Pancreas (tissue), 10 donors: ENCODE results near the gene HOXC10. TPM values are rescaled to one million over a fixed set of nuclear protein-coding genes. Genes with fewer than 3 reads are reported as not detected.

Experiments used
- ATAC-seq, 4 donors: fragments of 200-7000 bp; cut with Tn5 transposase; one replicate each; pipeline versions ENCODE4 v1.8.0 to v1.9.1; 2020; ENCODE audit warnings: mild to moderate bottlenecking in 4 of 4, moderate library complexity in 4 of 4
- DNase-seq, 6 donors: peaks; one replicate each; pipeline ENCODE4 v3.0.0-alpha.2; 2020
- FAIRE-seq: peaks from 2 replicates; lab custom pipeline; 2012; peaks lifted over from hg19 to GRCh38; lab: Jason Lieb, UNC
- H3K27ac ChIP-seq, 4 donors: fragments of 200-600 bp; sonication (generic); 1 replicate in 3 of 4; 2 replicates in 1 of 4; pipeline versions ENCODE4 v1.5.0 to v1.8.0; 2020
- H3K27me3 ChIP-seq, 4 donors: fragments of 200-600 bp; one replicate each; pipeline ENCODE4 v1.8.0; 2021
- H3K36me3 ChIP-seq, 3 donors: fragments of 200-600 bp; sonication (generic) in 1 of 3; one replicate each; pipeline versions ENCODE4 v1.5.0 to v1.8.0; 2020 to 2021
- H3K4me1 ChIP-seq, 3 donors: fragments of 200-600 bp; one replicate each; pipeline ENCODE4 v1.8.0; 2021
- H3K4me3 ChIP-seq, 4 donors: fragments of 200-600 bp; sonication (generic) in 2 of 4; one replicate each; pipeline versions ENCODE4 v1.5.0 to v1.8.0; 2020 to 2021
- H3K9me3 ChIP-seq, 4 donors: fragments of 200-600 bp; one replicate each; pipeline ENCODE4 v1.8.0; 2021
- WGBS, 2 donors: extraction: QIAGEN DNeasy Blood & Tissue Kit; methylation state at CpG; one replicate each; pipeline ENCODE4 v1.1.7; 2013; 5-methylcytosine and 5-hydroxymethylcytosine counted together
- intact Hi-C, 3 donors: fragments of 100-400 bp; cut with DNase I; formaldehyde crosslinking; loops; one replicate each; pipeline versions ENCODE4 v1.11.1 to v1.14.2; 2022
- polyA plus RNA-seq, 2 donors: library from polyadenylated mRNA; stranded (reverse); fragments of 200-250 nt; gene quantifications; one replicate each; pipeline ENCODE4 v1.2.3, GENCODE V29; 2013
- total RNA-seq, 6 donors: library from RNA; stranded (reverse); fragmentation: NEBNext Ultra II Directional in 4 of 6; extraction: Animal tissue kit (Norgen Biotek cat#: 25700) in 4 of 6; gene quantifications; one replicate each; pipeline versions ENCODE4 v1.2.1 to v1.2.4, GENCODE V29; 2021 to 2023
- TF ChIP-seq, protein P1 (sequence below), 4 donors: fragments of 200-600 bp; sonication (generic) in 3 of 4; IDR thresholded peaks; one replicate each; pipeline versions ENCODE4 v1.5.0 to v1.8.0; 2021; ENCODE audit warnings: antibody characterized with exemption in 4 of 4
- donor health status: healthy with polysubstance abuse.
- donor health status: DM: no; HTN: no; CAD: no; lungs with moderate emphysema.
- donor health status: DM: no; HTN: no; CAD: no.
- donor health status: control.
- donor health status: control.
- donor health status: Bipolar disorder and iron deficiency.
- donor health status: DM: yes; HTN: yes; CAD: no.
- donor health status: DM: no; HTN: no; CAD: no.
- donor health status: DM: no; HTN: no; CAD: no.
- donor health status: DM: yes; HTN: yes; CAD: no.

Gene HOXC10
- total and polyA plus RNA-seq, 8 donors: 0.08 to 0.16 TPM; not detected in 6

DNA sequence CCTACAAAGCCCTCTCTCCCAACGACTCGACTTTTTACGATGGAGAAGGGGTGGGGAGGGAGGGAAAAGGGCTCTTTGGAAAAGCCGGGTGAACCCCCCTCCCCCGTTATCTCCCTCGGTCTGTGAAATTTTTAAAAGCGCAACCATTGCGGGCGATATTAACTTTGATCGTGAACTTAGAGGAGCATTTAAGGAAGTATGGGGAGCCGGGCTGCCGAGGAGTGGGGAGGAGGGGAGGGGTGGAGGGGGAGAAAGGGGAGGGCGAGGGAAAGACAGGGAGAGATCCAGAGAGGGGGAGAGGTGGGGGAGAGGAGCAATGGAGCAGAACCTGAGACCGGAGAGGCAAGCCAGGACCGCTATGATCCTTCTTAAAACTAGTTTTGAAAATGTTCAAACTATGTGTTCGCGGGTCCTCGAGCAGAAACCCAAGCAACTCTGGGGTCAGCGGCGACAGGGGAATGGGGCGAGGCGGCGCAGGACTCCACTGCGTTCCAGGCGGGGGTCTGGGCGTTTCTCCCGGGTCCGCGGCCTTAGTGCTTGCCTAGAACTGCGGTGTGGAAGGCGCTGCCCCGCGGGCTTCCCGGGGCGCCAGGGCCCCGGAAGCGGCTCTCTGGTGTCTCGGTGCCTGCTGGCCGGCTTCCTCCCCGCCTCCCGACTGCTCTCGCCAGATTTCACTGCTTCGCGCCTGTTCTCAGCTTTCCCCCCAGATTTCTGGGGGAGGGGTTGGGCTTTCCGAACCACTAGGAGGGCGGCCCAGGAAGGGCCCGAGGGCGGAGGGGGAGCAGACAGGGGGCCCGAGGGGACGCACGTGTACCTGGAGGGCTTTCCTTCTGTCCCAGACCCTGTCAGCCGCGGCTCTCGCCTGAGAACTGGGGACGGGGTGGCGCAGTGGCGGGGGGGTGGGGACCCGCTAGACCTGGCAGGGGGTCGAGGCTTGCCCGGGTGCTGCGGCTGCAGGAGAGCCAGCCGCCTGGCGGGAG lies 10.6 kb upstream of the HOXC10 start, which contains the start of gene HOTAIR:
TSS of gene HOTAIR (minus strand) at position 871 of the 980 bp plus-strand sequence.
- DNase-seq: peak in 3 of 6 donors; percentile 31 to 76 (median 75)
- H3K27me3 ChIP-seq: peaks cover 3 to 67% (median 14%) of the 10 kb centered on the region in 4 donors

DNA sequence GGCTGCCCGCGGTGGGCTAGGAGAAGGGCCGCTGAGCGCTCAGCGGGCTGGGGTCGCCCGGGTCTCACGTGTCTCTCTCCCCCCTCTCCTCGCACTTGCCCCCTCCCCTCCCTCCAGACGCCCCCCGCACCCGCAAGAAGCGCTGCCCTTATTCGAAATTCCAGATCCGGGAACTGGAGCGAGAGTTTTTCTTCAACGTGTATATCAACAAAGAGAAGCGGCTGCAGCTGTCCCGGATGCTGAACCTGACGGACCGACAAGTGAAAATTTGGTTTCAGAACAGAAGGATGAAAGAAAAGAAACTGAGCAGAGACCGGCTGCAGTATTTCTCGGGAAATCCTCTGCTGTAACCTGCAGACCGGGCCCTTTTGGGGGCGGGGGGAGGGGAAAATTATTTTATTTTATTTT lies 9.9 kb upstream of the HOXC10 start:
- 4% methylated on average over 20 to 25 of the region's 25 CpGs for WGBS, 2 donors
- Histone ChIP-seq H3K27me3 (peaks cover 1 to 60% (median 14%) of the 10 kb centered on the region in 4 donors), H3K9me3 (no peaks in the 10 kb centered on the region), H3K36me3 (no peaks in the 10 kb centered on the region), H3K27ac (no peak overlapping the region), H3K4me3 (peak overlapping the region in 2 of 4 donors; percentile 27 to 47), H3K4me1 (peaks cover 3 to 9% (median 6%) of the 10 kb centered on the region in 3 donors)
- TF ChIP-seq, protein P1, sequence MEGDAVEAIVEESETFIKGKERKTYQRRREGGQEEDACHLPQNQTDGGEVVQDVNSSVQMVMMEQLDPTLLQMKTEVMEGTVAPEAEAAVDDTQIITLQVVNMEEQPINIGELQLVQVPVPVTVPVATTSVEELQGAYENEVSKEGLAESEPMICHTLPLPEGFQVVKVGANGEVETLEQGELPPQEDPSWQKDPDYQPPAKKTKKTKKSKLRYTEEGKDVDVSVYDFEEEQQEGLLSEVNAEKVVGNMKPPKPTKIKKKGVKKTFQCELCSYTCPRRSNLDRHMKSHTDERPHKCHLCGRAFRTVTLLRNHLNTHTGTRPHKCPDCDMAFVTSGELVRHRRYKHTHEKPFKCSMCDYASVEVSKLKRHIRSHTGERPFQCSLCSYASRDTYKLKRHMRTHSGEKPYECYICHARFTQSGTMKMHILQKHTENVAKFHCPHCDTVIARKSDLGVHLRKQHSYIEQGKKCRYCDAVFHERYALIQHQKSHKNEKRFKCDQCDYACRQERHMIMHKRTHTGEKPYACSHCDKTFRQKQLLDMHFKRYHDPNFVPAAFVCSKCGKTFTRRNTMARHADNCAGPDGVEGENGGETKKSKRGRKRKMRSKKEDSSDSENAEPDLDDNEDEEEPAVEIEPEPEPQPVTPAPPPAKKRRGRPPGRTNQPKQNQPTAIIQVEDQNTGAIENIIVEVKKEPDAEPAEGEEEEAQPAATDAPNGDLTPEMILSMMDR (IDR thresholded peaks at IDR 0.05): no peak
- ATAC-seq (no peak), FAIRE-seq (no peak), DNase-seq (no peak)
- intact Hi-C loops: no loop called here

More for the DNA sequence above, 10.6 kb upstream of the HOXC10 start, which contains the start of gene HOTAIR:
- Histone ChIP-seq H3K4me3 (peak within 1 kb of the TSS in 3 of 4 donors; percentile 24 to 47 (median 27)), H3K36me3 (no peaks in the 10 kb centered on the region), H3K9me3 (no peaks in the 10 kb centered on the region), H3K4me1 (peaks cover 3 to 9% (median 6%) of the 10 kb centered on the region in 3 donors), H3K27ac (no peak within 1 kb of the TSS)
- ATAC-seq: peak; percentile 76 to 82 (median 80)
- TF ChIP-seq, protein P1 (IDR thresholded peaks at IDR 0.05): no peak
- intact Hi-C loops: no loop called here
- WGBS, 2 donors: 2 to 3% methylated on average over 56 to 63 of the region's 63 CpGs
- no peak for FAIRE-seq

DNA sequence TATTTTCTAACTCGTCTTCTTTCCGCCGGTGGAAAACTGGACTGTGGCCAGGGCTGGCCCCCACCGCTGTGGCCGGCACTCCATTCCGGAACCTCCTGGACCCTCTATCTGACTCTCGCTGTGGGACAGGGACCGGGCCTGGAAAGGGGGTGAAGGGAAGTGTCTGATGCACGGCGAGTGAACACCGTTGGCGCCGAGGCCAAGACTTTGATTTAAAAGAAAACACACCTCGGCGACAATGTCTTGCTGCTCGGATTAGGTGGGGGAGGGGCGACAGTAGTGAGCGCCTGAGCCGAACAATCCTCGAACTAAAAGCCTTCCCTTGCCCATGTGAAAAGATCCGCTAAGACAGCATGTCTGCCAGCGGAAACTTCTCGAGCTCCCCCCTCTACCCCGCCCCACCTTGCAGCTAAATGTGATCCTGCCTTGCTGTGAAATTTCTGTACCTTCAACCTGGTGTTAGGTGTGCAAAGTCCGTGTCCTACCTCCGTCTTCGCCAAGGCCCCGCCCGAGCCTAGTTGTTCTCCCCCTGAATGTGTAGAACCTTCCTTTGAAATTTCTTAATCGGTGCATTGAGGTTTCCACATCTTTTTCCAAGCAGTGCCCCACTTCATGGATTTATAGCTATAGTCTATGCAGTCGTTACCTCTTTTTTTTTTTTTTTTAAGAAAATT lies 9.3 kb upstream of the HOXC10 start:
- FAIRE-seq: no peak
- peak overlapping the region in 1 of 4 donors; percentile 47 for H3K4me3 ChIP-seq

DNA sequence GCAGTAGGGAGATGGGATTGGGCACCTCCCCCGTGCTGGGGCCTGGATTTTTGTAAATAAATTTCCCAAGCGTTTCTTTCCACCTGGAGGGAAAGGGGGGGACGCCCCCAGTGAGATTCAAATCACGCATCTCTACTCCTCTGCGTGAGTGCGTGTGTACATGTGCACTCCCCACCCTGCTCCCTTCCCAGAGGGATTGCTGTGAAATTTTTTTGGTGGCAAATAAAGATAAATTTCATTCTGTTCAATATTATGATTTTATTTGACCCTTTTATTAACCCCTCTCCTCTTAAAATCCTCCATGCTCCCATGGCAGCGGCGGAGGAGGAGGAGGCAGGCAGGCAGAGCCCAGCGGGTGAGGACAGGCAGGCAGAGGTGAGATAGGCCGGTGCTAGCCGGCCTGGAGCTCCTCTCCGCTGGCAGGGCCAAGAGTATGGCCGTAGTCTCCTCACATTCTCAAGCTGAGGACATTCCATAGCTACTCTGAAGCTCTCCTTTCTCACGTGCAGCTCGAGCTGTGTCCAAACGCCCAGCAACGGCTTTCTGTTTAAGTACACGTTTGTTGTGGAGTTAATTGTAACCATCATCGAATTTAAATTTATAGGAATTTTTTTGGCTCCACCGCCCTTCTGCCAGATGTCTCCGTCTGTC lies 8.6 kb upstream of the HOXC10 start:
- Histone ChIP-seq H3K27me3 (peaks cover 0 to 51% (median 17%) of the 10 kb centered on the region in 4 donors), H3K36me3 (no peaks in the 10 kb centered on the region), H3K4me1 (peaks cover 3 to 9% (median 6%) of the 10 kb centered on the region in 3 donors), H3K9me3 (no peaks in the 10 kb centered on the region), H3K27ac (no peak overlapping the region), H3K4me3 (no peak overlapping the region)
- DNase-seq (peak in 1 of 6 donors; percentile 47), ATAC-seq (no peak), FAIRE-seq (no peak)
- intact Hi-C loops: no loop called here
- TF ChIP-seq, protein P1 (IDR thresholded peaks at IDR 0.05): no peak
- WGBS, 2 donors: 19 to 22% methylated on average over 21 of the region's 21 CpGs

More for the DNA sequence above, 9.3 kb upstream of the HOXC10 start:
- H3K9me3 ChIP-seq: no peaks in the 10 kb centered on the region
- intact Hi-C loops: no loop called here
- TF ChIP-seq, protein P1 (IDR thresholded peaks at IDR 0.05): no peak
- H3K27ac ChIP-seq: no peak overlapping the region
- H3K4me1 ChIP-seq: peaks cover 3 to 9% (median 6%) of the 10 kb centered on the region in 3 donors
- ATAC-seq (no peak), DNase-seq (peak in 1 of 6 donors; percentile 29)
- WGBS, 2 donors: 10 to 13% methylated on average over 31 of the region's 31 CpGs
- H3K36me3 ChIP-seq: no peaks in the 10 kb centered on the region
- peaks cover 0 to 55% (median 16%) of the 10 kb centered on the region in 4 donors for H3K27me3 ChIP-seq
